Astrocyte of the cerebellum (primary cell): ENCODE results near the gene SCARB2.

Experiments used
- DNase-seq: peaks from one replicate; pipeline ENCODE4 v3.0.0-alpha.2; 2011; ENCODE audit warnings: low read depth
- H3K4me3 ChIP-seq: 2 replicates; pipeline ENCODE4 v1.5.1; 2011; ENCODE audit warnings: mild to moderate bottlenecking, low read depth, low read length, moderate library complexity
- CTCF ChIP-seq: IDR thresholded peaks from 2 replicates; pipeline ENCODE4 v1.5.1; 2012; ENCODE audit warnings: low read length, low read depth, moderate library complexity, mild to moderate bottlenecking; ENCODE audit errors: missing control alignments
- in situ Hi-C: cut with HindIII; loops from 2 replicates; pipeline ENCODE4 v1.10.0; 2017; ENCODE audit warnings: low sequenced_read_pairs

SCARB2 gene

DNA sequence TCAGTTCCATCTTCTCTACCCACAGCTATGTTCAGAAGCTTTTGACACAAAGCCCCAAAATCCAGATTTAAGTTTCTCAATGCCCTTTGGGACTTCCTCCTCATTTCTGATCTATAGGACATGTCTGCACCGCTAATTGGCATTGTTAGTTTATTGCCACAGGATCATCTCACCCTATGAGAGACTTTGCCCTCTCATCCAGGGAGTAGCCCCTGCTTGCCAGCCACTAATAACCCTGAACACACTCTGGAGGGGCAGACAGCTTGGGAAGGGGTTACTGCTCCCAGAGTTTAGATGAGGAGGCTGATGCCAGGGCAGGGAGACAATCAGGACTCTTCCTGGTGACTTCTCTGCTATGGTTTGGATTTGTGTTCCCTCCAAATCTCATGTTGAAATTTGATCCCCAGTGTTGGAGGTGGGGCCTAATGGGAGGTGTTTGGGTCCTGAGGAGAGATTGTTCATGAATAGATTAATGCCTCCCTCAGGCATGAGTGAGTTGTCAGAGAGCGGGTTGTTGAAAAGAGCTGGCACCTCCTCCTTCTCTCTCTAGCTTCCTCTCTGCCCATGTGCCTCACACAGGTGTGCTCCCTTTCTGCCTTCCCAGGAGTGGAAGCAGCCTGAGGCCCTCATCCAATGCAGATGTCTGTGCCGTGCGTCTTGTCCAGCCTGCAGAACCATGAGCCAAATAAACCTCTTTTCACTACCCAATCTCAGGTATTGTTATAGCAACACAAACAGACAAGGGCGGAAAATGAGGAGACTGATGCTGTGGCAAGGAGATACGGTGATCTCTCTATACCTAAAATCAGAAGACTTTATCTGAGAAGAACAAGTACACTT is 3.6 kb upstream of the SCARB2 start:
- in situ Hi-C loops, result no loop called here
- no peak for DNase-seq
- no peak for TF ChIP-seq CTCF
- H3K4me3 ChIP-seq, result no peak overlapping the region

GRCh38 chr4:76216524-76216923 is 2.9 kb upstream of the SCARB2 start:
- TF ChIP-seq CTCF, result no peak
- DNase-seq, result no peak
- no peak overlapping the region for H3K4me3 ChIP-seq
- in situ Hi-C loops, result no loop called here

DNA sequence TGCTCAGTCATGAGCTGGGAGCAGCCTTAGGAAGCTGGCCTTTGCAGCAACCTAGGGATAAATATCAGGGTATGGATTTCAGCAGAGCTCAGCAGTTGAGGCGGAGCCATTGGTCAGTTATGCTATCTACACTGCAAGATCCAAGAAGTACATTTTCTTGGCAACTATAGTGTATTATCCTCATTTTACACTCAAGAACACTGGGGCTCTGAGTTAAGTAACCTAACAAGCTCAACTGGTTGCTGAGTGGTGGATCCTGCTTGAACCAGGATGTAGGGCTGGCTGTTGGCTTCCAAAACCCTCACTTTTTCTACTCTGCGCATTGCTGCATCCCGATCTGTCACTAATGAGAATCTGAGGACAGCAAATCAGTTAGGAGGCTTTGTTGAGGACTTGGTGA is 1.5 kb upstream of the SCARB2 start:
- no peak for TF ChIP-seq CTCF
- in situ Hi-C loops, result no loop called here
- H3K4me3 ChIP-seq, result no peak overlapping the region
- no peak for DNase-seq

- peak overlapping the region; percentile 67 for H3K4me3 ChIP-seq
- in situ Hi-C loops, result no loop called here
- TF ChIP-seq CTCF, result no peak
- no peak for DNase-seq
These were observed 602 bp upstream of the SCARB2 start for GRCh38 chr4:76214177-76214675.

DNA sequence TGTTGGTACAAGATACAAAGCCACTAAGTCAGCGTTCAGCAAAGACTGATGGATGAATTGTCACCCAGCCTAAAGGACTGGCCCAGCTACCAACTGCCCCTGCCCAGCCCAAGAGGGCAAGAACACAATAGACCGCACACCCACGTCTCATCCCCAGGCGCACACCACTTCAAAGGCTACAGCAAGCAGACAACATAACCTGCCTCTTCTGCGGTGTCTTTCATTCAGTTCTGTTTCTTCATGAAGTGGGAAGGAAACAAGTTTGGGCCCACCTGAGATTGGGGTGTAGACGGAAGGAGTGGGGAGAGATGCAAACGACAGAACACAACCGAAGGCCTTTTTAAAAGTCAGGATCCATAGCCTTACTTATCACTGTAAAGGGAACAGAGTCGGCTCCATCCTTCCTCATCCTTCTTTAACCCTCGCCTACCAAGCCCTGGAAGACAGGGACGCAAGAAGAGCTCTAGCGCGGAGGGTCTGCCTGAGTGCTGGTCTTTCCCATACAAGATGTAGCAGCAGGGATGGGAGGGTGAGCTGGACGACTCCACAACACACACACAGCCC is 691 bp downstream of the SCARB2 start:
- peak overlapping the region; percentile 67 for H3K4me3 ChIP-seq
- no peak for DNase-seq
- TF ChIP-seq CTCF, result no peak
- in situ Hi-C loops, result no loop called here

DNA sequence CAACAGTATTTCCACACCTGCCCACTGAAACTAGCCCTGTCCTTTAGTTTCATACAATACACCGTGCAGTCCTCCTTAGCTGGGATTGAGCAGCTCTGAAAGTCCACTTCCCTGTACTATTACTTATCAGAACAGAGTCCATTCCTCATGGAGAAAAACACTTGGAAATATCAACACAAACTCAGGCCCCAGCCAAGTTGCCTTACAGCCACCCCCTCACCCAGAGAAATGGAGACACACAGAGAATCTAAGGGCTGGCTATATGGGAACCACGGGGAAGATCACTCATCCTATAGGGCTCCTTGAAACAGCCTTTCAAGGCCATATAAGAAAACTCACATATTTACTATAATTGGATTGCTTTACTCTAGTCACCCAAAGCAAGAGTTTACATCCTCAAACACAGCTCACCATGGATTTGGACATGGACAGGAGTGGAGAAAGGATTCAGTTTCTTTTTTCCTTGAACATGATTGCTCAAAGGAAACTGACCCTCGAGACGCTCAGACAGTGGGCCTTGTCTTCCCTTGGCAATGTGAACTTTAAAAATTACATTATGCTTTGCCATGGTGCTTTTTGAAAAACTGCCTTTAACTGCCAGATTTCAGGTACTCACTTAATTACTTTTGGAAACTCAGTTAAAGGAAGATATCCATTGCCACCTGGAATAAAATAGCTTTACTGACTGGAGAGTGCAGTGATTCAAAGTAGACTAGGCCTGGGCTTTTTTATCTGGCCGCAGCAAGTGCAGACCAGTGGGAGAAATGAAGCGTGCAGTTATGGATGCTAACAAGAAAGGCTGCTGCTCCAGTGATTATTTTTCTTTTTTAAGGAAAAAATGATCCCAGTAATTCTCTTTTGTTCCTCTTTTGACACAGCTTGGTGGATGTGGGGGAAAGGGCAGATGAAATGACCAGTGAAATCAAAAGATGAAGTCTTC is 1.6 kb downstream of the SCARB2 start:
- in situ Hi-C loops, result no loop called here
- no peak for TF ChIP-seq CTCF
- DNase-seq, result no peak
- H3K4me3 ChIP-seq, result peak overlapping the region; percentile 67
